B cell (primary cell): Measurements from ENCODE around the gene CHRM4. TPM values are rescaled to one million over a fixed set of nuclear protein-coding genes. Genes with fewer than 3 reads are reported as not detected.

ENCODE experiments used
- ATAC-seq: fragments of 200-7000 bp; cut with Tn5 transposase; one replicate; pipeline ENCODE4 v1.10.0; 2021; ENCODE audit warnings: low read depth, mild to moderate bottlenecking, moderate number of reproducible peaks, moderate library complexity
- CTCF ChIA-PET: fragments of 350-600 bp; sonication (Branson Sonifier 250); formaldehyde crosslinking; loops from one replicate; lab custom pipeline; 2021; ENCODE audit warnings: antibody characterized with exemption, inconsistent platforms; lab: Charles Lee
- POLR2A ChIA-PET: fragments of 350-600 bp; sonication (Branson Sonifier 250); formaldehyde crosslinking; loops from one replicate; lab custom pipeline; 2021; ENCODE audit warnings: antibody characterized with exemption; lab: Charles Lee
- DNase-seq: peaks from one replicate; pipeline ENCODE4 v3.0.0; 2013
- H2AFZ ChIP-seq: 2 replicates; pipeline ENCODE4 v1.6.1; 2012; ENCODE audit warnings: mild to moderate bottlenecking, low read depth, low read length; ENCODE audit not compliant: insufficient read depth, poor library complexity, severe bottlenecking
- H3K27ac ChIP-seq, 2 donors: 1 replicate in 1 of 2; 2 replicates in 1 of 2; pipeline ENCODE4 v1.5.1; 2012 to 2013; ENCODE audit warnings: low read length in 2 of 2, mild to moderate bottlenecking in 2 of 2, moderate library complexity in 1 of 2
- H3K27me3 ChIP-seq, 4 experiments: fragments of 200-600 bp in 1 of 4; sonication (generic) in 1 of 4; replicated peaks in 1 of 4; 1 replicate in 2 of 4; 2 replicates in 2 of 4; pipeline versions ENCODE4 v1.6.1 to v1.7.0; 2013 to 2016; ENCODE audit warnings: low read length in 3 of 4, mild to moderate bottlenecking in 2 of 4, mixed read lengths in 1 of 4, moderate library complexity in 1 of 4; ENCODE audit not compliant: insufficient read depth in 4 of 4, control insufficient read depth in 3 of 4; ENCODE audit errors: control extremely low read depth in 1 of 4
- H3K36me3 ChIP-seq, 2 experiments: replicated peaks in 1 of 2; 1 replicate in 1 of 2; 2 replicates in 1 of 2; pipeline versions ENCODE4 v1.6.1 to v1.7.1; 2013; ENCODE audit warnings: low read length in 1 of 2; ENCODE audit not compliant: insufficient read depth in 2 of 2, control insufficient read depth in 1 of 2; ENCODE audit errors: control extremely low read depth in 1 of 2, extremely low read depth in 1 of 2
- H3K4me1 ChIP-seq, 2 donors: fragments of 200-600 bp in 1 of 2; sonication (generic) in 1 of 2; 1 replicate in 1 of 2; 2 replicates in 1 of 2; pipeline versions ENCODE4 v1.5.1 to v1.6.1; 2013 to 2017; ENCODE audit warnings: low read length in 2 of 2; ENCODE audit not compliant: control insufficient read depth in 2 of 2, insufficient read depth in 2 of 2
- H3K4me2 ChIP-seq: replicated peaks from 2 replicates; pipeline ENCODE3; 2012; ENCODE audit warnings: mild to moderate bottlenecking, low read depth, low read length; ENCODE audit not compliant: poor library complexity, severe bottlenecking
- H3K4me3 ChIP-seq, 5 experiments: fragments of 200-600 bp in 1 of 5; sonication (generic) in 1 of 5; 1 replicate in 3 of 5; 2 replicates in 2 of 5; pipeline versions ENCODE4 v1.5.1 to v1.7.0; 2011 to 2016; ENCODE audit warnings: low read length in 4 of 5, mild to moderate bottlenecking in 4 of 5, low read depth in 2 of 5, control low read depth in 1 of 5, moderate library complexity in 1 of 5; ENCODE audit not compliant: insufficient read depth in 1 of 5; ENCODE audit errors: control extremely low read depth in 1 of 5, extremely low read depth in 1 of 5
- H3K79me2 ChIP-seq: fragments of 200-600 bp; sonication (generic); one replicate; pipeline ENCODE4 v1.6.0; 2016; ENCODE audit warnings: low read length; ENCODE audit not compliant: control insufficient read depth, insufficient read depth
- H3K9ac ChIP-seq: fragments of 200-600 bp; sonication (generic); 2 replicates; pipeline ENCODE4 v1.6.1; 2017; ENCODE audit warnings: mild to moderate bottlenecking, low read length, moderate library complexity
- H3K9me3 ChIP-seq, 3 donors: one replicate each; pipeline versions ENCODE4 v1.6.1 to v1.7.1; 2013; ENCODE audit warnings: low read length in 2 of 3; ENCODE audit not compliant: control insufficient read depth in 2 of 3, insufficient read depth in 1 of 3; ENCODE audit errors: control extremely low read depth in 1 of 3
- H4K20me1 ChIP-seq: 2 replicates; pipeline ENCODE4 v1.6.0; 2012; ENCODE audit warnings: mild to moderate bottlenecking, low read length; ENCODE audit not compliant: insufficient read depth, control insufficient read depth, poor library complexity, severe bottlenecking
- H3K27ac Mint-ChIP-seq: one replicate; pipeline ENCODE4 v1.8.0; 2021; ENCODE audit warnings: mixed read lengths
- H3K27me3 Mint-ChIP-seq: one replicate; pipeline ENCODE4 v1.8.0; 2021; ENCODE audit warnings: mixed read lengths
- H3K4me1 Mint-ChIP-seq: one replicate; pipeline ENCODE4 v1.8.0; 2021; ENCODE audit warnings: mixed read lengths
- H3K4me3 Mint-ChIP-seq: one replicate; pipeline ENCODE4 v1.8.0; 2021; ENCODE audit warnings: mixed read lengths
- H3K9me3 Mint-ChIP-seq: one replicate; pipeline ENCODE4 v1.8.0; 2022; ENCODE audit warnings: mixed read lengths; ENCODE audit not compliant: insufficient read depth
- CTCF ChIP-seq: fragments of 200-600 bp; IDR thresholded peaks from one replicate; pipeline ENCODE4 v1.8.0; 2022; ENCODE audit warnings: antibody characterized with exemption, mild to moderate bottlenecking
- EZH2 ChIP-seq: IDR thresholded peaks from 2 replicates; pipeline ENCODE4 v1.6.1; 2012; ENCODE audit warnings: borderline replicate concordance, low read depth, mild to moderate bottlenecking, moderate library complexity, low read length; ENCODE audit not compliant: insufficient read depth, poor library complexity, severe bottlenecking
- WGBS: methylation state at CpG from one replicate; pipeline ENCODE4 v1.1.5; 2013; ENCODE audit warnings: missing lambda C conversion rate; ENCODE audit not compliant: insufficient coverage; 5-methylcytosine and 5-hydroxymethylcytosine counted together
- intact Hi-C: fragments of 100-400 bp; cut with micrococcal nuclease; formaldehyde crosslinking; loops from one replicate; pipeline ENCODE4 v1.10.0; 2022
- polyA plus RNA-seq: library from polyadenylated mRNA; depleted of rRNA; stranded (reverse); fragments of >200 nt; gene quantifications from 2 replicates; pipeline ENCODE4 v1.2.3, GENCODE V29; 2012
- total RNA-seq, 2 donors: library from RNA; stranded (reverse); fragments of 120-200 nt in 1 of 2; gene quantifications; 1 replicate in 1 of 2; 2 replicates in 1 of 2; pipeline versions ENCODE4 v1.2.3 to v1.2.4, GENCODE V29; 2013 to 2022

Gene CHRM4
- total and polyA plus RNA-seq, 2 donors (not counting 1 experiment from before 2014, with no cell fraction given), result 0.49 to 1.4 TPM

DNA sequence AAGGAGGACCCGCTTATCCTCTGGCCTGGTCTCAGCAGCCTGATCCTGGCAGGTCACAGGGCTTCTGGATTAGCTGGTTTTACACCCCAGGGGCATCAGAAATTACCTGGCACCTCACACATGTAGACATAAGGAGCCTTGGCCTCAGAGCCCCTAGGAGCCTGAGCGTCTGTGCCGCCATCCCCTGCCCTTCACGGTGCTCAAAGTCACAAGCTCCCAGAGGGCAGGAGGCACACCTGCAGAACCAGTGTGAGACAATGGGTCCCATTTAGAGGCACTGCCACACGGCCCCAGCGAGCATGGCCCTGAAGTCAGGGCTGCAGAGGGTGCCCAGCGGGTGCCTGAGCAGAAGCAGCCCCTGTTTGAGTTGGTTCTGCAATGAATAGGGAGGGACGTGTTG is 40.4 kb downstream of the CHRM4 start:
- Histone ChIP-seq H2AFZ (no peak overlapping the region), H3K36me3 (peaks cover 0 to 2% of the 10 kb centered on the region in 2 experiments), H3K27me3 (no peaks in the 10 kb centered on the region), H3K4me3 (no peak overlapping the region), H3K9me3 (no peaks in the 10 kb centered on the region), H3K79me2 (peaks cover 81% of the 10 kb centered on the region), H3K27ac (no peak overlapping the region), H3K9ac (no peak overlapping the region), H4K20me1 (peaks cover 64% of the 10 kb centered on the region), H3K4me2 (no peak overlapping the region), H3K4me1 (peaks cover 23 to 36% of the 10 kb centered on the region in 2 donors)
- Mint-ChIP-seq H3K27ac (no peak overlapping the region), H3K9me3 (no peaks in the 10 kb centered on the region), H3K27me3 (no peaks in the 10 kb centered on the region), H3K4me1 (peaks cover 41% of the 10 kb centered on the region), H3K4me3 (no peak overlapping the region)
- DNase-seq (no peak), ATAC-seq (no peak)
- CTCF ChIA-PET, result interaction anchor here (1.0 to 3.7 kb wide), 3 partner anchors 11 to 42 kb away, joined by 3 to 18 read pairs (median 3); no protein-coding TSS in a partner anchor
- WGBS, result 94% methylated on average over 8 of the region's 8 CpGs
- TF ChIP-seq EZH2 (no peak), CTCF (no peak)
- POLR2A ChIA-PET, result interaction anchor here (0.5 kb wide), 1 partner anchor 265 kb away, joined by 6 read pairs; no protein-coding TSS in a partner anchor
- intact Hi-C loops, result no loop called here

DNA sequence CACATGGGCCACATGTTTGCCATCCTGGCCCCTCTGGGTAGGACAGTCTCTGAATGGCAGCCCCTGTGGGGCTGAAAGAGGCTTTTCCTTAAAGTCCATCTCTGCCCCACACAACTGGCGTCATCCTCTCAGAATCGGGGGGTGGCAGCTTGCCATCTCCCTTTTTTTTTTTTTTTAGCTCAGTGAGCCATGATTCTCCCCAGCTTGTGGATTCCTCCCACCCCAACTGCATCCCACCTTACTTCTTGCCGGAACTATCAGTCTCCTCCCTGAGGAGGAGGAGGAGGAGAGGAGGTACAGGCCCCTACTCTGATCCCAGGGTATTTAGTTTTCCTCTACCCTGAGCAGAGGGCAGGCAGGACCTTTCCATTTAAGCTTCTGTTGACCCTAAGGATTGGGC is 40.9 kb downstream of the CHRM4 start:
- ChIA-PET POLR2A (interaction anchor here (0.5 kb wide), 1 partner anchor 266 kb away, joined by 6 read pairs; no protein-coding TSS in a partner anchor), CTCF (interaction anchor here (1.0 to 3.7 kb wide), 2 partner anchors 17 to 41 kb away, joined by 3 to 18 read pairs; no protein-coding TSS in a partner anchor)

More for the DNA sequence above, 40.9 kb downstream of the CHRM4 start:
- Mint-ChIP-seq H3K27ac (no peak overlapping the region), H3K27me3 (no peaks in the 10 kb centered on the region), H3K9me3 (no peaks in the 10 kb centered on the region), H3K4me3 (no peak overlapping the region), H3K4me1 (peaks cover 46% of the 10 kb centered on the region)
- Histone ChIP-seq H3K27me3 (peaks cover 0 to 1% (median 0%) of the 10 kb centered on the region in 4 experiments), H3K4me3 (no peak overlapping the region), H2AFZ (no peak overlapping the region), H3K4me1 (peaks cover 27 to 40% of the 10 kb centered on the region in 2 donors), H3K9ac (no peak overlapping the region), H3K36me3 (peaks cover 0 to 2% of the 10 kb centered on the region in 2 experiments), H3K27ac (no peak overlapping the region), H3K9me3 (no peaks in the 10 kb centered on the region), H3K4me2 (no peak overlapping the region), H4K20me1 (peaks cover 64% of the 10 kb centered on the region), H3K79me2 (peaks cover 80% of the 10 kb centered on the region)
- DNase-seq, result no peak
- TF ChIP-seq CTCF (no peak), EZH2 (no peak)
- ATAC-seq, result no peak
- 57% methylated on average over 2 of the region's 3 CpGs for WGBS
- intact Hi-C loops, result no loop called here
